ENCODE results near the gene CD33.

The CD33 gene

GRCh38 chr19:51259348-51260245 is 34.7 kb downstream of the CD33 start:
- DNase-seq: no peak

DNA sequence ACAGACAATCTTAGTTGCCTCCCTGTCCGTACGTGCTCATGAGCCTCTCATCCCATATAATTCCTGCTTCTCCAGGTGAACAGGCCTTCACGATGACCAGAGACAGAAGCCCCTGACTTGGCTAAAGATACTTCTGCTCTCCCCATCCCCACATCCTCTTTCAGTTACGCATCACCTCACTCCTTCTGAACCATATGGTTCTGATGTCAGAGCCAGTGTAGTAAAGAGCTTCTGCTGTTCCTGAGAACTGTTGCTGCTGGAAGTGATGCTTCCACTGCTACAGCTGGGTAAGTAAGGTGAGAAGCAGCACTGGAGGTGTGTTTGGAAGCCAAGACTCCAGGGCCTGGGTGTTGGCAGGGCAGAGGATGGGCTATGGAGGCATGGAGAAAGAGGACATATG is 38.9 kb downstream of the CD33 start:
- no peak for DNase-seq

DNA sequence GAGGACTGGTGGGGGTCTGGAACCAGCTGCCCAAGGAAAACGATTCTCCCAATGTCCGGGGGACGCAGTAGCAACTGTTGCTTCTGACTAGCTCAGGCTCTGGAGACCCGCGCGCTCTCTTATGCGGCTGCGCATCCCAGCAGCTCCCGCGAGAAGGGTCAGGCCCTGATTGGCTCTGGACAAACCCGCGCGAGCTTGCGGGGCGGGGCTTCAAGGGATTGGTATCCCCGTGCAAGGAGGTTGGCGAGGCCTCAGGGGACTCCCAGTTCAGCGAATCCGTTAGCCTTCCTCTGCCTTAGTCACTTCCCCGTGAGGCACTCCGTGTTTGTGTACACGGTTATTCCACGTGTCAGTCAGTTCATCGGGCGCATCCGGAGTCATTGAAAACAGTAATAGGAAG is 46.2 kb downstream of the CD33 start:
- DNase-seq: no peak

DNA sequence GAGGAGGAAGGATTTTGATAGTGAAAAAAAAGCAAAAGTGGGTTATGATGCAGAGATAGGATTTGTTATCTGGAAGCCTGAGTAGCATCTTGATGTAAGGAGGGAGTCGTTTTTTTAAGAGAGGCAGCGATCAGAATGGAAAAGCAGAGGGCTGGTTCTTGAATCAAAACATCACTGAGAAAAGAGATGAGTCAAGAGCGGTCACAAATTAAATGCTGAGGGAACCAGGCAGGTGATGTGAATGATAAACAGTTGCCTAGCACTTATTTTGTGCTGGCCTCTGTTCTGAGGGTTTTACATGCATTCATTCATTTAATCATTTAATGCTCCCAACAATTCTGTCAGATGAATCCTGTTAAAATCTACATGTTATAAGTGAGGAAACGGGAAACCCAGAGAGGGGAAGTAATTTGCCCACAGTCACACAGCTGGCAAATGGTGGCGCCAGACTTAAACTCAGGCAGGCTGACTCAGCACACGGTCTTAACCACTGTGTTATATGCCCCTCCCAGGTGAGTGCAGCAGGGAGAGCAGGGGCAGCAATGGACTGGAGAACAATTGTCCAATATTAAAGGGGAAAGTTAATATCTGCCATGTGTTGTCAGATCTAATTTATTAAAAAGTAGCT is 47.4 kb downstream of the CD33 start:
- DNase-seq: no peak

DNA sequence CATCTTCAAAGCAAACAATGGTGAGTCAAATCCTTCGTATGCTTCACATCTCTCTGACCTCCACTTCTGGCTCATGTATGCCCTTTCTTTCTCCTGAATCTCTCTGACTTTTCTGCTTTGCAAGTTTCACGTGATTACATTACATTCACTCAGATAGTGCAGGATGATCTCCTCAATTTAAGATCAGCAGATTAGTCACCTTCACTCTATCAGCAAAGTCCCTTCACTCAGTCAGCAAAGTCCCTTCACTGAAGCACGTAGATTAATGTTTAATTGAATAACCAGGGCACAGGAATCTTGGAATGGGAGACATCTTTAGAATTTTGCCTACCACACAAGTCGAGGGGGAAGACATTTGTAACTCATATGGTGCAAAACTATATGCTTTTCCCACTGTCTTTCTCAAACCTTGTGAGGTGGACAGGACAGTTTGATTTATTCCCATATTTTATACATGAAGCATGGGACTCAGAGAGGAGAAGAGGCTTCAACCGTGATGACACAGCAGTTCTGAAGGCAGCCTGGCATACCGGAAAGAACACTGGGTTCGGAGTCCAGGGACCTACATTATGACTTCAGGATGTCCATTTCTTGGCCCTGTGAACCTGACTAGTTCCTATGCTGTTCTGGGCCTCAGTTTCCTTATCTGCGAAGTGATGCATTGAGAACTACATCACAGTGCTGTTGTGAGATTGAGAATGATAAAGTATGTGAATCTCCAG is 49.3 kb downstream of the CD33 start:
- no peak for DNase-seq

GRCh38 chr19:51277112-51277511 is 52.2 kb downstream of the CD33 start:
- no peak for DNase-seq

GRCh38 chr19:51282335-51282734 is 57.5 kb downstream of the CD33 start:
- no peak for DNase-seq

GRCh38 chr19:51285682-51286081 is 60.8 kb downstream of the CD33 start:
- DNase-seq: no peak

Data from DMS79 (cell line).